GM10847 (cell line): ENCODE measurements around the gene KCNK2.

ENCODE experiments used
- POLR2A ChIP-seq: IDR thresholded peaks from 2 replicates; pipeline ENCODE4 v1.6.1; 2011; ENCODE audit not compliant: insufficient read length; ENCODE audit errors: extremely low read depth

KCNK2 gene

GRCh38 chr1:215079456-215079855 lies 3.1 kb upstream of the KCNK2 start:
- TF ChIP-seq POLR2A: no peak

DNA sequence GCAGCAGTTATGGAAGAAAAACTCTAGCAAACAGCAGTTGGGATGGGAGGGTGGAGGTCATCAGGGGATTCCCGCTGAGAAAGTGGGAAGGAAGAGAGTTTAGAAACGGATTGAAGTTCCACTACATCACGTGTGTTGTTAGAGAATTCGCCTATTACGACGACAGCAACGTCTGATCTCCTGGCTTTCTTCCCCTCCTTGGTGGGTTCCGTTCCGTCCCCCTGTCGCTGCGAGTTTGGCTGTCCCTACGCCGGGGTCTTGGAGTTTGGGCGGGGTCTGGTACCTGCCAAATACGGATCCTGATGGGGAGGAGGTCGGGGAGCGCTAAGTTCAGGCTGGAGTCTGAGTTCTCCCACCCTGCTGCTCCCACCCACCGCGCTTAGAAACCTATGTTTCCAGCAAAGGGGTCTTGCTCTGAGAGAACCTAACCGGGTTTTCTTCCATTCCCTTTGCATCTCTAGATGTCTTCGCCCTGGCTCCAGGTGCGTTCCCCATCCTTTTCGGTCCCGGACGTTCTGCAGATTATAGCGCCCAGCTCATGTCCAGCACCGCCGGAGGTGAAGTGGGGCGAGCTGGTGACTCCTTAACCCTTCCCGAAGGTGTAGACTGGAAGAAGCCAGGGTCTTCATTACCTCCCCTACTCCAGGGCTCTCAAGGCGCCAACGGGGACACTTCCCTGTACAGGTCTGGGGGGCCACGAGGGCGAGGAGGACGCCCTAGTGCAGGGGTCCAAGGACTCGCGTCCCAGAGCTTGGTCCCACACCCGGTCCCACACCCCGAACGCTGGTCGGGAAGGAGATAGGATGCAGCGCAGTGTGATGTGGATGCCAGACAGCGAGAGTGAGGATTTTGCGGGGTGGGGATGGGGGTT lies 641 bp upstream of the KCNK2 start:
- no peak for TF ChIP-seq POLR2A

DNA sequence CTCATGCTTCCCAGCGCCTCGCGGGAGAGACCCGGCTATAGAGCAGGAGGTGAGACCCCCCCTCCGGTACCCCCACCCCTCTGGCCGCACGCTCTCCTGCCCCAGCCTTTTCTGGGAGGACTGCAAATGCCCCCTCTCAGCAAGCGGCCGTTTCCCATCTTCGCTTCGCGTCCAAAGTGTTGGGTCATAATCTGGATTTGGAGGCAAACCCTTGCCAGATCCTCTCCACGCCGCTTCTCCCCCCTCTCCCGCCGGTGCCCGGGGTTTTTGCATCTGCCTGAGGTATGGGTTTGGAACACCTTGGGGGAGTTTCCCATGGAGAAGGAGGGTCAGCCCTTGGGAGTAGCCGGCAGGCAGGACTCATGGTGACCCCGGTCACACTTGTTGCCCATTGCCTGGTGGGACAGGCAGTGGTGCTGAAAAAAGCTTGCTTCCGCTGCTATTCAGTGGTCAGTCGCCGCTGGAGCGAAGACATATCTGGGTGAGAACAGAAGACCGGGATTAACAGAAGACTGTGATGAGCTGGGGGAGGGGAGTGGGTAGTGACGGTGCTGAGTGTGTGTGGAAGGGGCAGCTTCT lies 935 bp downstream of the KCNK2 start:
- no peak for TF ChIP-seq POLR2A

DNA sequence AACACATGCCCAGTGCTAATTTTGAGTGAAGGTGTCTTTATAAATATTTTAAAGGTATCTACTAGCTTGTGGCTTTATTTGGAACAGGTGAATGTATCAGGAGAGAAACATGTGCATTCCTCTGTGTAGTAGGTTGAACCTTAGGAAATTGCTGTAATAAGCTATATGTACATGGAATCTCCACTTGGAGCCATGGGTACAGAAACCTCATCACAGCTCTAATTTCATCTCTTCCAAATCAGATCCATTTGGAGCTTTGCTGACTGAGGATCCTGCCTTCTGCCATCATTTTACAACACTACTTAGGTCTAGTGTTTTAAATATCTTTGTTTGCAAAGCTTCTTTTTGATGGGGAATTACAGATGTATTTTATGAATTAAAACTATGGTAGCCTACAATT lies 2.1 kb downstream of the KCNK2 start:
- TF ChIP-seq POLR2A: no peak

- TF ChIP-seq POLR2A: no peak
Observed at GRCh38 chr1:215087603-215088002, 5.1 kb downstream of the KCNK2 start.

- no peak for TF ChIP-seq POLR2A
Observed at GRCh38 chr1:215094381-215094780, 11.8 kb downstream of the KCNK2 start.

DNA sequence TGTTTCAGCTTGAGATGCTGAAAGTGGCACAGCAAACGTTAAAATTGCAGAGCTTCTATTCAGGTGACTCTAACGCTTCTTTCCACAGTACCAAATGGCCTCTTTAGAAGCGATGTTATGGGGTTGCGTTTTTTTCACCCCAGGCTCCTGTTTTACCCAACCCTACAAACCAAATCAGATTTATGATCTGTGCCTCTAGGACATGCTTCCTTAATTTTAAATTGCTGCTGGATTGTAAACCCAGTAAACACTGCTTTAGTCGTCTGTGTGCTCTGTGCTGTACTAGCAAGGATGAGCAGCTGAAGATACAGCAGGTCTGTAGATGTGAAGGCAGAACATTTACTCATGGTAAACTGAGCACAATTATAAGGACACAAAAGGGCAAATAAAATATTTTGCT lies 13.0 kb downstream of the KCNK2 start:
- TF ChIP-seq POLR2A: no peak

- no peak for TF ChIP-seq POLR2A
Observed at GRCh38 chr1:215101511-215101910, 19.0 kb downstream of the KCNK2 start.

GRCh38 chr1:215104283-215104682 lies 21.7 kb downstream of the KCNK2 start:
- TF ChIP-seq POLR2A: no peak

DNA sequence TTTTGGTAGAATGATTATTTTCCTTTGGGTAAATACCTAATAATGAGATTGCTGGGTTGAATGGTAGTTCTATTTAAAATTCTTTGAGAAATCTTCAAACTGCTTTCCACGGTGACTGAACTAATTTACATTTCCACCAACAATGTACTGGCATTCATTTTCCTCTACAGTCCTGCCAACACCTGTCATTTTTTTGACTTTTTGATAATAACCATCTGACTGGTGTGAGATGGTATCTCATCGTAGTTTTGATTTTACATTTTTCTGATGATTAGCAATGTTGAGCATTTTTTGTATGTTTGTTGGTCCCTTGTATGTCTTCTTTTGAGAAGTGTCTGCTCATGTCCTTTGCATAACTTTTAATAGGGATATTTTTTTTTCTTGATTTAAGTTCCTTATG lies 23.5 kb downstream of the KCNK2 start:
- no peak for TF ChIP-seq POLR2A

GRCh38 chr1:215109171-215109570 lies 26.6 kb downstream of the KCNK2 start:
- TF ChIP-seq POLR2A: no peak

DNA sequence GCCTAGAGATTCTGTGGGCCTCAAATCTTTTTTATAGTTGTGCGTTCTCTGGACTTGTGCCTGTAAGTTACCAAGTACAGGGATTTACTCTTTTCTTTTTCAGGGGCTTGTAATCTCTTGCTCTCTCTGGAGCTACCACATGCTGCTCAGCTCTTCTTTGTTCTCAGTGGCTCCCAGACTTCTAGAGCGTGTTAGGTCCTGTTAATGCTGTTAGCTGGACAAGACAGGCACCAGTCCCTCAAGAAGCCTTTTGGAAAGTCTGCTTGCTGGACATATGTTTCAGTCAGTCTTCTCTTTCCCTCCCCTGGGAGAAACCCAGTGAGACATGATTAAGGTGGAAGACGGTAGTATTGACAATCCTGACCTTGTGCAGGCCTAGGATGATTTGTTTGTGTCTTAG lies 29.4 kb downstream of the KCNK2 start:
- TF ChIP-seq POLR2A: no peak

DNA sequence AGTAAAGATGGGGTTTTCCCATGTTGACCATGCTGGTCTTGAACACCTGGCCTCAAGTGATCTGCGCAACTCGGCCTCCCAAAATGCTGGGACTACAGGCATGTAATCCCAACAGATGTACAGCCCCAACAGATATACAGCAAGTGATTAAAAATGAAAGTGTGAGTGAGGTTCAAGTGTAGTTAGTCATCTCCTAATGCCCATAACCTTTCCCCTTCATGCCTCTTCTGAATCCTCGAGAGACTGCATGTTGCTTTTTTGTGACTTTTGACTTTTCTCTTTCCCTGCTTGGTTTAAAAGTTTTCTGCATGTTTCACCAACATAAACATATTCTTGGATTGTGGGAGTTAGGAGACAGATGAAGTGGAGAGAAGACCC lies 31.2 kb downstream of the KCNK2 start:
- no peak for TF ChIP-seq POLR2A

- no peak for TF ChIP-seq POLR2A
Observed at GRCh38 chr1:215114154-215114933, 31.8 kb downstream of the KCNK2 start.

DNA sequence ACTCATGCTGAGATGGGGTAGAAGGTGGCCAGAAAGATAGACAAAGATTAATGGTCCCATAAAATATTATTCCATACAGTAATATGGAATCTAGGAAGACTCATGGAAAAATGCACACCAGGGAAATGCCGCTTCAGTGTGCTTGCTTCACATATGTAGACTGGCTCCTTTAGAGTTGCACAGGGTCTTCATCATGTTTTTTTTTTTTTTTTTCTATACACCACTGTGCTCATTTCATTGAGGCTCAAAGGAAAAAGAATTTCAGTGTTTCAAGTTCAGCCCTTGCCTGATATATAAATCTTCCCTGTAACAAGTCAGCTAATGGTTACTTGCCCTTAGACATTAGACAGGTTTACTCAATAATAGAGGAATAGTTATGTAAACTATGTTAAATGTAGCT lies 33.2 kb downstream of the KCNK2 start:
- TF ChIP-seq POLR2A: no peak

- TF ChIP-seq POLR2A: no peak
Observed at GRCh38 chr1:215118081-215118480, 35.5 kb downstream of the KCNK2 start.
